ENCODE data around the gene POR.
A peak's percentile ranks its signal among the peaks of the same experiment; 100 is the strongest.

Gene POR

GRCh38 chr7:75965617-75966016 lies 50.7 kb downstream of the POR start:
- Histone ChIP-seq H2AFZ (ENCODE audit: low read length) (no peak overlapping the region), H4K8ac (ENCODE audit: low read depth, low read length) (no peak overlapping the region), H2AK5ac (ENCODE audit: low read depth, low read length) (no peak overlapping the region), H2BK120ac (ENCODE audit: low read depth, low read length) (no peak overlapping the region), H2BK5ac (ENCODE audit: low read length) (no peak overlapping the region), H3K27me3 (ENCODE audit: control insufficient read depth in 3 of 3, insufficient read depth in 3 of 3, low read depth in 1 of 3, low read length in 3 of 3) (no peaks in the 10 kb centered on the region), H3K18ac (ENCODE audit: low read length) (peak overlapping the region; percentile 15), H3K4me2 (ENCODE audit: insufficient read depth, low read length, poor library complexity, severe bottlenecking) (no peak overlapping the region), H3K9ac (ENCODE audit: low read depth, low read length, poor library complexity) (no peak overlapping the region), H2BK12ac (ENCODE audit: low read length) (no peak overlapping the region), H3K23ac (ENCODE audit: low read depth, low read length, poor library complexity) (no peak overlapping the region), H3K79me1 (ENCODE audit: low read depth, low read length) (peaks cover 3% of the 10 kb centered on the region), H3K14ac (ENCODE audit: low read length) (no peak overlapping the region), H3K9me3 (replicated peaks in 1 of 2; ENCODE audit: control insufficient read depth in 2 of 2, insufficient read depth in 1 of 2, low read depth in 1 of 2, low read length in 2 of 2) (no peaks in the 10 kb centered on the region), H3K4ac (ENCODE audit: low read length) (no peak overlapping the region), H4K91ac (ENCODE audit: low read depth, low read length, poor library complexity) (no peak overlapping the region), H3K27ac (replicated peaks; ENCODE audit: low read length) (no peak overlapping the region), H3K4me1 (ENCODE audit: control insufficient read depth in 2 of 2, insufficient read depth in 1 of 2, low read depth in 1 of 2, low read length in 2 of 2) (peaks cover 43 to 63% of the 10 kb centered on the region in 2 donors), H3K4me3 (ENCODE audit: low read length in 2 of 2) (no peak overlapping the region), H3K36me3 (replicated peaks in 1 of 2; ENCODE audit: control insufficient read depth in 2 of 2, insufficient read depth in 2 of 2, low read length in 2 of 2) (peaks cover 2 to 17% of the 10 kb centered on the region in 2 donors), H2BK15ac (ENCODE audit: low read length) (no peak overlapping the region)
- no CpG with 5 or more reads among the region's 13 CpGs for WGBS, 2 donors (ENCODE audit: extremely low coverage in 2 of 2, insufficient read length in 2 of 2, insufficient replicate concordance in 1 of 2)
- no peak for DNase-seq (ENCODE audit: low spot score)

- Histone ChIP-seq H4K8ac (ENCODE audit: low read depth, low read length) (no peak overlapping the region), H3K4ac (ENCODE audit: low read length) (no peak overlapping the region), H3K9ac (ENCODE audit: low read depth, low read length, poor library complexity) (no peak overlapping the region), H3K18ac (ENCODE audit: low read length) (peak overlapping the region; percentile 34), H2BK15ac (ENCODE audit: low read length) (no peak overlapping the region), H3K4me2 (ENCODE audit: insufficient read depth, low read length, poor library complexity, severe bottlenecking) (no peak overlapping the region), H3K4me1 (ENCODE audit: control insufficient read depth in 2 of 2, insufficient read depth in 1 of 2, low read depth in 1 of 2, low read length in 2 of 2) (peaks cover 43 to 63% of the 10 kb centered on the region in 2 donors), H2BK5ac (ENCODE audit: low read length) (no peak overlapping the region), H3K36me3 (replicated peaks in 1 of 2; ENCODE audit: control insufficient read depth in 2 of 2, insufficient read depth in 2 of 2, low read length in 2 of 2) (peaks cover 2 to 17% of the 10 kb centered on the region in 2 donors), H2BK12ac (ENCODE audit: low read length) (no peak overlapping the region), H4K91ac (ENCODE audit: low read depth, low read length, poor library complexity) (no peak overlapping the region), H3K14ac (ENCODE audit: low read length) (no peak overlapping the region), H2BK120ac (ENCODE audit: low read depth, low read length) (no peak overlapping the region), H3K27ac (replicated peaks; ENCODE audit: low read length) (no peak overlapping the region), H3K9me3 (replicated peaks in 1 of 2; ENCODE audit: control insufficient read depth in 2 of 2, insufficient read depth in 1 of 2, low read depth in 1 of 2, low read length in 2 of 2) (no peaks in the 10 kb centered on the region), H2AFZ (ENCODE audit: low read length) (no peak overlapping the region), H2AK5ac (ENCODE audit: low read depth, low read length) (no peak overlapping the region), H3K79me1 (ENCODE audit: low read depth, low read length) (peaks cover 3% of the 10 kb centered on the region), H3K23ac (ENCODE audit: low read depth, low read length, poor library complexity) (no peak overlapping the region), H3K27me3 (ENCODE audit: control insufficient read depth in 3 of 3, insufficient read depth in 3 of 3, low read depth in 1 of 3, low read length in 3 of 3) (no peaks in the 10 kb centered on the region), H3K4me3 (ENCODE audit: low read length in 2 of 2) (no peak overlapping the region)
- DNase-seq (ENCODE audit: low spot score), result no peak
- WGBS, 2 donors (ENCODE audit: extremely low coverage in 2 of 2, insufficient read length in 2 of 2, insufficient replicate concordance in 1 of 2), result no CpG with 5 or more reads among the region's 26 CpGs
Measured at GRCh38 chr7:75966190-75966961, 51.4 kb downstream of the POR start.

GRCh38 chr7:75967055-75967454 lies 52.1 kb downstream of the POR start:
- Histone ChIP-seq H2BK120ac (ENCODE audit: low read depth, low read length) (no peak overlapping the region), H3K27ac (replicated peaks; ENCODE audit: low read length) (no peak overlapping the region), H3K4me3 (ENCODE audit: low read length in 2 of 2) (no peak overlapping the region), H3K4ac (ENCODE audit: low read length) (no peak overlapping the region), H2AK5ac (ENCODE audit: low read depth, low read length) (peak overlapping the region; percentile 20), H3K9me3 (replicated peaks in 1 of 2; ENCODE audit: control insufficient read depth in 2 of 2, insufficient read depth in 1 of 2, low read depth in 1 of 2, low read length in 2 of 2) (no peaks in the 10 kb centered on the region), H2BK5ac (ENCODE audit: low read length) (no peak overlapping the region), H3K4me2 (ENCODE audit: insufficient read depth, low read length, poor library complexity, severe bottlenecking) (no peak overlapping the region), H3K9ac (ENCODE audit: low read depth, low read length, poor library complexity) (no peak overlapping the region), H2AFZ (ENCODE audit: low read length) (no peak overlapping the region), H2BK12ac (ENCODE audit: low read length) (no peak overlapping the region), H3K18ac (ENCODE audit: low read length) (peak overlapping the region; percentile 24), H4K8ac (ENCODE audit: low read depth, low read length) (no peak overlapping the region), H4K91ac (ENCODE audit: low read depth, low read length, poor library complexity) (no peak overlapping the region), H3K36me3 (replicated peaks in 1 of 2; ENCODE audit: control insufficient read depth in 2 of 2, insufficient read depth in 2 of 2, low read length in 2 of 2) (peaks cover 2 to 22% of the 10 kb centered on the region in 2 donors), H3K4me1 (ENCODE audit: control insufficient read depth in 2 of 2, insufficient read depth in 1 of 2, low read depth in 1 of 2, low read length in 2 of 2) (peaks cover 49 to 63% of the 10 kb centered on the region in 2 donors), H3K23ac (ENCODE audit: low read depth, low read length, poor library complexity) (no peak overlapping the region), H3K14ac (ENCODE audit: low read length) (no peak overlapping the region), H3K27me3 (ENCODE audit: control insufficient read depth in 3 of 3, insufficient read depth in 3 of 3, low read depth in 1 of 3, low read length in 3 of 3) (no peaks in the 10 kb centered on the region), H3K79me1 (ENCODE audit: low read depth, low read length) (peaks cover 3% of the 10 kb centered on the region), H2BK15ac (ENCODE audit: low read length) (no peak overlapping the region)
- no peak for DNase-seq (ENCODE audit: low spot score)
- WGBS, 2 donors (ENCODE audit: extremely low coverage in 2 of 2, insufficient read length in 2 of 2, insufficient replicate concordance in 1 of 2), result no CpG with 5 or more reads among the region's 11 CpGs

- H2BK5ac ChIP-seq (ENCODE audit: low read length), result no peak overlapping the region
- no peak overlapping the region for H3K14ac ChIP-seq (ENCODE audit: low read length)
- peak overlapping the region; percentile 24 for H3K9ac ChIP-seq (ENCODE audit: low read depth, low read length, poor library complexity)
- no peak overlapping the region for H4K8ac ChIP-seq (ENCODE audit: low read depth, low read length)
- no peaks in the 10 kb centered on the region for H3K27me3 ChIP-seq (ENCODE audit: control insufficient read depth in 3 of 3, insufficient read depth in 3 of 3, low read depth in 1 of 3, low read length in 3 of 3)
- H2BK12ac ChIP-seq (ENCODE audit: low read length), result no peak overlapping the region
- no peak overlapping the region for H4K91ac ChIP-seq (ENCODE audit: low read depth, low read length, poor library complexity)
- peak overlapping the region; percentile 56 for H3K27ac ChIP-seq (replicated peaks; ENCODE audit: low read length)
- H3K79me1 ChIP-seq (ENCODE audit: low read depth, low read length), result peaks cover 3% of the 10 kb centered on the region
- peak overlapping the region; percentile 39 for H3K23ac ChIP-seq (ENCODE audit: low read depth, low read length, poor library complexity)
- no peak overlapping the region for H2BK15ac ChIP-seq (ENCODE audit: low read length)
- H3K18ac ChIP-seq (ENCODE audit: low read length), result peak overlapping the region; percentile 93
- peak overlapping the region; percentile 96 for H2AK5ac ChIP-seq (ENCODE audit: low read depth, low read length)
- H2AFZ ChIP-seq (ENCODE audit: low read length), result no peak overlapping the region
- no peak for DNase-seq (ENCODE audit: low spot score)
- WGBS, 2 donors (ENCODE audit: extremely low coverage in 2 of 2, insufficient read length in 2 of 2, insufficient replicate concordance in 1 of 2), result no CpG with 5 or more reads among the region's 13 CpGs
- peaks cover 0 to 2% of the 10 kb centered on the region in 2 donors for H3K9me3 ChIP-seq (replicated peaks in 1 of 2; ENCODE audit: control insufficient read depth in 2 of 2, insufficient read depth in 1 of 2, low read depth in 1 of 2, low read length in 2 of 2)
- peaks cover 7 to 27% of the 10 kb centered on the region in 2 donors for H3K36me3 ChIP-seq (replicated peaks in 1 of 2; ENCODE audit: control insufficient read depth in 2 of 2, insufficient read depth in 2 of 2, low read length in 2 of 2)
- peaks cover 47 to 60% of the 10 kb centered on the region in 2 donors for H3K4me1 ChIP-seq (ENCODE audit: control insufficient read depth in 2 of 2, insufficient read depth in 1 of 2, low read depth in 1 of 2, low read length in 2 of 2)
- no peak overlapping the region for H2BK120ac ChIP-seq (ENCODE audit: low read depth, low read length)
- H3K4ac ChIP-seq (ENCODE audit: low read length), result no peak overlapping the region
- H3K4me3 ChIP-seq (ENCODE audit: low read length in 2 of 2), result no peak overlapping the region
- H3K4me2 ChIP-seq (ENCODE audit: insufficient read depth, low read length, poor library complexity, severe bottlenecking), result no peak overlapping the region
Measured at GRCh38 chr7:75967487-75967997, 52.6 kb downstream of the POR start.

All from neuronal stem cell (in vitro differentiated cells).